HG03457 (cell line): ENCODE data around the gene OSBP2.
"Not testable (repeated sequence)": the region's sequence is repeated elsewhere in the genome, so short reads cannot be mapped to it uniquely, and the experiment has no call there.

Source experiments
- ATAC-seq: cut with Tn5 transposase; IDR thresholded peaks from one replicate; pipeline ENCODE4 v1.9.1; 2021; ENCODE audit warnings: moderate number of reproducible peaks; ENCODE audit not compliant: unreplicated experiment

OSBP2 gene

GRCh38 chr22:30675436-30675835, 19.2 kb upstream of the OSBP2 start:
- no peak for ATAC-seq

GRCh38 chr22:30676565-30676964, 18.1 kb upstream of the OSBP2 start:
- ATAC-seq = not testable (repeated sequence)

GRCh38 chr22:30679895-30680690, 14.6 kb upstream of the OSBP2 start:
- ATAC-seq = not testable (repeated sequence)

- no peak for ATAC-seq
Measured at GRCh38 chr22:30680991-30681770, 13.5 kb upstream of the OSBP2 start.

GRCh38 chr22:30681831-30682230, 12.8 kb upstream of the OSBP2 start:
- no peak for ATAC-seq

GRCh38 chr22:30685178-30685577, 9.5 kb upstream of the OSBP2 start:
- no peak for ATAC-seq

- no peak for ATAC-seq
Measured at GRCh38 chr22:30687358-30687757, 7.3 kb upstream of the OSBP2 start.

GRCh38 chr22:30689622-30690021, 5.1 kb upstream of the OSBP2 start:
- ATAC-seq = no peak

- ATAC-seq = no peak
Measured at GRCh38 chr22:30691204-30691603, 3.5 kb upstream of the OSBP2 start.

- no peak for ATAC-seq
Measured at GRCh38 chr22:30694171-30694639, 469 bp upstream of the OSBP2 start.

- ATAC-seq = no peak
Measured at GRCh38 chr22:30695351-30695851, 727 bp downstream of the OSBP2 start.

- no peak for ATAC-seq
Measured at GRCh38 chr22:30695871-30696655, 1.4 kb downstream of the OSBP2 start.

GRCh38 chr22:30697975-30698374, 3.3 kb downstream of the OSBP2 start:
- no peak for ATAC-seq

- ATAC-seq = no peak
Measured at GRCh38 chr22:30701872-30702271, 7.2 kb downstream of the OSBP2 start.

GRCh38 chr22:30702856-30703255, 8.2 kb downstream of the OSBP2 start:
- ATAC-seq = no peak

GRCh38 chr22:30704978-30705377, 10.3 kb downstream of the OSBP2 start:
- no peak for ATAC-seq

GRCh38 chr22:30705710-30706651, 11.3 kb downstream of the OSBP2 start:
- no peak for ATAC-seq

GRCh38 chr22:30709980-30710379, 15.3 kb downstream of the OSBP2 start:
- not testable (repeated sequence) for ATAC-seq

GRCh38 chr22:30712094-30712493, 17.4 kb downstream of the OSBP2 start:
- ATAC-seq = no peak

- ATAC-seq = no peak
Measured at GRCh38 chr22:30714062-30714461, 19.4 kb downstream of the OSBP2 start.
